ENCODE data around the gene POMZP3. TPM values are rescaled to one million over a fixed set of nuclear protein-coding genes. Genes with fewer than 3 reads are reported as not detected.
"Not testable (repeated sequence)": the region's sequence is repeated elsewhere in the genome, so short reads cannot be mapped to it uniquely, and the experiment has no call there.

The POMZP3 gene
- total RNA-seq, 1 experiment from 2014 or later, result 20.1 TPM

GRCh38 chr7:76591602-76592304 is 35.3 kb downstream of the POMZP3 start:
- H3K4me3 ChIP-seq (replicated peaks in 1 of 2; ENCODE audit: low read depth in 1 of 2, low read length in 2 of 2); H3K27ac ChIP-seq (ENCODE audit: low read depth, low read length); H3K4me1 ChIP-seq (ENCODE audit: control insufficient read depth in 1 of 2, insufficient read depth in 2 of 2, low read length in 2 of 2); ATAC-seq; H2AFZ ChIP-seq (ENCODE audit: low read depth, low read length, poor library complexity, severe bottlenecking); H3K27me3 ChIP-seq (ENCODE audit: insufficient read depth, low read length); H4K20me1 ChIP-seq (ENCODE audit: insufficient read depth); H3K9me2 ChIP-seq (ENCODE audit: insufficient read depth); H3K9me3 ChIP-seq (ENCODE audit: control insufficient read depth in 1 of 2, insufficient read depth in 1 of 2, low read depth in 1 of 2, low read length in 2 of 2); CTCF ChIA-PET; BruUV-seq (replicated peaks); H3K36me3 ChIP-seq (ENCODE audit: control insufficient read depth in 1 of 2, insufficient read depth in 2 of 2, low read length in 2 of 2); H3K9ac ChIP-seq (ENCODE audit: low read length); RAD21 ChIA-PET (ENCODE audit: low non-redundant PET in 1 of 2, low total read pairs in 2 of 2, uncharacterized antibody in 2 of 2, unreplicated experiment in 2 of 2); intact Hi-C loops (cut with micrococcal nuclease); H3K4me2 ChIP-seq (ENCODE audit: low read length); POLR2A ChIA-PET; DNase-seq (ENCODE audit: low read depth, low spot score): not testable (repeated sequence)
- peaks cover 23% of the 10 kb centered on the region for H3K79me2 ChIP-seq (ENCODE audit: insufficient read depth, low read length)

- ATAC-seq; CTCF ChIA-PET; H3K4me2 ChIP-seq (ENCODE audit: low read length); H3K9me3 ChIP-seq (ENCODE audit: control insufficient read depth in 1 of 2, insufficient read depth in 1 of 2, low read depth in 1 of 2, low read length in 2 of 2); H3K36me3 ChIP-seq (ENCODE audit: control insufficient read depth in 1 of 2, insufficient read depth in 2 of 2, low read length in 2 of 2); H4K20me1 ChIP-seq (ENCODE audit: insufficient read depth); DNase-seq (ENCODE audit: low read depth, low spot score); H3K27ac ChIP-seq (ENCODE audit: low read depth, low read length); H2AFZ ChIP-seq (ENCODE audit: low read depth, low read length, poor library complexity, severe bottlenecking); POLR2A ChIA-PET; H3K27me3 ChIP-seq (ENCODE audit: insufficient read depth, low read length); RAD21 ChIA-PET (ENCODE audit: low non-redundant PET in 1 of 2, low total read pairs in 2 of 2, uncharacterized antibody in 2 of 2, unreplicated experiment in 2 of 2); H3K4me3 ChIP-seq (replicated peaks in 1 of 2; ENCODE audit: low read depth in 1 of 2, low read length in 2 of 2); H3K4me1 ChIP-seq (ENCODE audit: control insufficient read depth in 1 of 2, insufficient read depth in 2 of 2, low read length in 2 of 2); intact Hi-C loops (cut with micrococcal nuclease); BruUV-seq (replicated peaks); H3K9me2 ChIP-seq (ENCODE audit: insufficient read depth); H3K9ac ChIP-seq (ENCODE audit: low read length): not testable (repeated sequence)
- H3K79me2 ChIP-seq (ENCODE audit: insufficient read depth, low read length), result peaks cover 29% of the 10 kb centered on the region
Measured at GRCh38 chr7:76591033-76591432, 36.0 kb downstream of the POMZP3 start.

DNA sequence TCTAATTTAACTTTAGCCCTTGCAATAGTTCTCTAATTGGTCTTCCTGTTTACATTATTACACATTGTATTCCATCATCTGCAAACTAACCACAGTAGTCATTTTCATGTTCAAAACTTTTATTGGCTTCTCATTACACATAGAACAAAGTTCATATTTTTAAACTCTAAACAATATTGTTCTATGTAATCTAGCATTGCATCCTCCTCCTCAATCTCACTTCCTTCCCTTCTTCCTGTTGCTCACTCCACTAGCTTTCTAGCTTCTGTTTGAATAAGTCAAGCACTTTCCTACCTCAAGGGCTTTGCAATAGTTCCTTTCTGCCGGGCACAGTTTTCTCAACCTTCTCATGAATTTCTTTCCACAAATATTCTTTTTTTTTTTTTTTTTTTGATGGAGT is 38.5 kb downstream of the POMZP3 start:
- H3K4me2 ChIP-seq (ENCODE audit: low read length); H4K20me1 ChIP-seq (ENCODE audit: insufficient read depth); H3K9me2 ChIP-seq (ENCODE audit: insufficient read depth); H3K9me3 ChIP-seq (ENCODE audit: control insufficient read depth in 1 of 2, insufficient read depth in 1 of 2, low read depth in 1 of 2, low read length in 2 of 2); H2AFZ ChIP-seq (ENCODE audit: low read depth, low read length, poor library complexity, severe bottlenecking); H3K9ac ChIP-seq (ENCODE audit: low read length); DNase-seq (ENCODE audit: low read depth, low spot score); H3K27ac ChIP-seq (ENCODE audit: low read depth, low read length); H3K4me1 ChIP-seq (ENCODE audit: control insufficient read depth in 1 of 2, insufficient read depth in 2 of 2, low read length in 2 of 2); H3K36me3 ChIP-seq (ENCODE audit: control insufficient read depth in 1 of 2, insufficient read depth in 2 of 2, low read length in 2 of 2); RAD21 ChIA-PET (ENCODE audit: low non-redundant PET in 1 of 2, low total read pairs in 2 of 2, uncharacterized antibody in 2 of 2, unreplicated experiment in 2 of 2); BruUV-seq (replicated peaks); ATAC-seq; intact Hi-C loops (cut with micrococcal nuclease); H3K4me3 ChIP-seq (replicated peaks in 1 of 2; ENCODE audit: low read depth in 1 of 2, low read length in 2 of 2); H3K27me3 ChIP-seq (ENCODE audit: insufficient read depth, low read length); POLR2A ChIA-PET; CTCF ChIA-PET: not testable (repeated sequence)
- H3K79me2 ChIP-seq (ENCODE audit: insufficient read depth, low read length), result peaks cover 50% of the 10 kb centered on the region

DNA sequence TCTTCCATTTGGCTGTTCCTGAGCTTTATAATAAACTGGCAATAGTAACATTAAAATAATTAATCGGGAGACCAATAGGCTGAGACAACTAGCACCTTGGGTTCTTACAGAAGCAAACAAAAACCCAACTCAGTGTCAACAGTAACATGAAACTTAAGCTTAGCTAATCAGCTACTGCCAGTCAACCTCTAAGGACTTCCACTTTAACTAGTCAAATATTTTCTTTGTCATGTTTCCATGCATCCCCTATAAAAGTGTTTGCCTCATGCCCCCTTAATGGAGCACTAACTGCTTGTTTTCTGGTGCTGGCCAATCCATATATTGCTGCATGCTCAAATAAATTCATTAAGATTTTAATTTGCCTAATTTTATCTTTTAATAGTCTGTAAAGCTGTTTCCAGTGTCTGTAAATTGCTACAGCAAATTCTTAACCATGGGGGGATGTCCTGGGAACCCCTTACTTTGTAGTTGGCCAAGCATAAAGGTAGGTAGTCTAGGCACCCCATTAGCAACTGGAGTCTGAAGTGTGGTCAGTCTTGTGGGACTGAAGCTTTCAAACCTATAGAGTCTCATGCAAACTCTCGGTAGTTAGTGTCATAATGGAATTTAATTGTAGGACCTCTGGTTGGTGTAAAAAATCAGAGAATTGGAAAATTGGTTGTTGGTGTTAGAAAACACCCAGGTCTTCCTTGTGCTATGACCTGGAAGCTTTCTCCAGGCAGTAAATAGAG is 40.3 kb downstream of the POMZP3 start:
- ATAC-seq; H3K27me3 ChIP-seq (ENCODE audit: insufficient read depth, low read length); H3K9me3 ChIP-seq (ENCODE audit: control insufficient read depth in 1 of 2, insufficient read depth in 1 of 2, low read depth in 1 of 2, low read length in 2 of 2); DNase-seq (ENCODE audit: low read depth, low spot score); H2AFZ ChIP-seq (ENCODE audit: low read depth, low read length, poor library complexity, severe bottlenecking); H3K4me3 ChIP-seq (replicated peaks in 1 of 2; ENCODE audit: low read depth in 1 of 2, low read length in 2 of 2); POLR2A ChIA-PET; CTCF ChIA-PET; BruUV-seq (replicated peaks); H3K4me2 ChIP-seq (ENCODE audit: low read length); H3K9me2 ChIP-seq (ENCODE audit: insufficient read depth); H4K20me1 ChIP-seq (ENCODE audit: insufficient read depth); RAD21 ChIA-PET (ENCODE audit: low non-redundant PET in 1 of 2, low total read pairs in 2 of 2, uncharacterized antibody in 2 of 2, unreplicated experiment in 2 of 2); intact Hi-C loops (cut with micrococcal nuclease); H3K36me3 ChIP-seq (ENCODE audit: control insufficient read depth in 1 of 2, insufficient read depth in 2 of 2, low read length in 2 of 2); H3K27ac ChIP-seq (ENCODE audit: low read depth, low read length); H3K9ac ChIP-seq (ENCODE audit: low read length): not testable (repeated sequence)
- H3K4me1 ChIP-seq (ENCODE audit: control insufficient read depth in 1 of 2, insufficient read depth in 2 of 2, low read length in 2 of 2), result peaks cover 18 to 25% of the 10 kb centered on the region in 2 experiments
- peaks cover 55% of the 10 kb centered on the region for H3K79me2 ChIP-seq (ENCODE audit: insufficient read depth, low read length)

All from HCT116 (cell line).